K562 (cell line): Measurements from ENCODE around the gene FADD. TPM values are rescaled to one million over a fixed set of nuclear protein-coding genes. Genes with fewer than 3 reads are reported as not detected.

Experiments
- ATAC-seq: fragments of 200-7000 bp; cut with Tn5 transposase; 3 replicates; pipeline ENCODE4 v1.9.1; 2020; ENCODE audit warnings: moderate library complexity
- BruUV-seq: library from RNA; stranded (reverse); fragments of 400-500 nt; replicated peaks from 2 replicates; lab custom pipeline; 2021; lab: Mats Ljungman, UMichigan
- CTCF ChIA-PET: fragments of 300-600 bp; formaldehyde crosslinking; extraction: SDS; loops from one replicate; lab custom pipeline; 2021; ENCODE audit warnings: low intra/inter-chr PET ratio; lab: Yijun Ruan, JAX
- POLR2A ChIA-PET: fragments of 300-600, 350-650 bp; sonication (Branson Sonifier 250); formaldehyde crosslinking; extraction: SDS; loops from one replicate; lab custom pipeline; 2021; ENCODE audit warnings: antibody characterized with exemption, inconsistent platforms; lab: Yijun Ruan, JAX
- DNase-seq, 4 experiments: peaks; one replicate each; pipeline versions ENCODE4 v3.0.0 to v3.0.0-alpha.2; 2011 to 2018; ENCODE audit warnings: low spot score in 3 of 4, mixed read lengths in 3 of 4; ENCODE audit errors: extremely low read depth in 1 of 4
- FAIRE-seq: peaks from 2 replicates; lab custom pipeline; 2011; peaks lifted over from hg19 to GRCh38; lab: Jason Lieb, UNC
- H2AFZ ChIP-seq: 2 replicates; pipeline ENCODE4 v1.6.0; 2011; ENCODE audit warnings: low read depth, low read length, control low read depth, inconsistent platforms
- H3K27ac ChIP-seq: fragments of 200-600 bp; 3 replicates; pipeline ENCODE4 v1.8.0; 2011; ENCODE audit warnings: low read depth, mild to moderate bottlenecking, control low read depth, inconsistent platforms, low read length, moderate library complexity, mixed read lengths; ENCODE audit errors: extremely low read depth
- H3K27me3 ChIP-seq, 2 experiments: fragments of 300-600 bp in 1 of 2; 2 replicates in 1 of 2; 3 replicates in 1 of 2; pipeline versions ENCODE4 v1.6.0 to v1.8.0; 2011; ENCODE audit warnings: inconsistent platforms in 2 of 2, low read length in 2 of 2, mild to moderate bottlenecking in 1 of 2, mixed read lengths in 1 of 2, moderate library complexity in 1 of 2; ENCODE audit not compliant: control insufficient read depth in 2 of 2, insufficient read depth in 2 of 2
- H3K36me3 ChIP-seq: fragments of 300-600 bp; 3 replicates; pipeline ENCODE4 v1.8.0; 2011; ENCODE audit warnings: mild to moderate bottlenecking, low read length, inconsistent platforms; ENCODE audit not compliant: control insufficient read depth, insufficient read depth
- H3K4me1 ChIP-seq, 2 experiments: fragments of 200-600 bp in 1 of 2; replicated peaks in 1 of 2; 2 replicates in 1 of 2; 3 replicates in 1 of 2; pipeline versions ENCODE4 v1.5.1 to v1.8.0; 2011; ENCODE audit warnings: inconsistent platforms in 2 of 2, low read length in 2 of 2, mild to moderate bottlenecking in 1 of 2, mixed read lengths in 1 of 2, moderate library complexity in 1 of 2; ENCODE audit not compliant: control insufficient read depth in 2 of 2, insufficient read depth in 2 of 2
- H3K4me2 ChIP-seq: 2 replicates; pipeline ENCODE4 v1.6.1; 2011; ENCODE audit warnings: low read length, control low read depth, inconsistent platforms, mixed read lengths; ENCODE audit not compliant: insufficient read depth
- H3K4me3 ChIP-seq: fragments of 200-600 bp; sonication (generic), shearing (Covaris generic); 2 replicates; pipeline ENCODE4 v1.5.1; 2016; ENCODE audit warnings: control low read depth, inconsistent platforms
- H3K79me2 ChIP-seq: fragments of 200-600 bp; 3 replicates; pipeline ENCODE4 v1.8.0; 2011; ENCODE audit warnings: low read length, inconsistent platforms; ENCODE audit not compliant: control insufficient read depth, insufficient read depth
- H3K9ac ChIP-seq, 2 experiments: 2 replicates each; pipeline versions ENCODE4 v1.6.0 to v1.6.1; 2011; ENCODE audit warnings: low read depth in 2 of 2, low read length in 2 of 2, control low read depth in 1 of 2, inconsistent platforms in 1 of 2, mild to moderate bottlenecking in 1 of 2, mixed read lengths in 1 of 2; ENCODE audit not compliant: insufficient read depth in 1 of 2
- H3K9me1 ChIP-seq: one replicate; pipeline ENCODE4 v1.6.0; 2011; ENCODE audit warnings: inconsistent platforms, mild to moderate bottlenecking, low read length, moderate library complexity; ENCODE audit not compliant: control insufficient read depth, insufficient read depth
- H3K9me3 ChIP-seq: replicated peaks from 2 replicates; pipeline ENCODE4 v1.5.1; 2011; ENCODE audit warnings: low read depth, low read length, inconsistent platforms; ENCODE audit not compliant: control insufficient read depth, insufficient read depth
- H4K20me1 ChIP-seq: replicated peaks from 2 replicates; pipeline ENCODE4 v1.6.1; 2011; ENCODE audit warnings: low read length, inconsistent platforms, mixed read lengths; ENCODE audit not compliant: control insufficient read depth, insufficient read depth
- CGGBP1 ChIP-seq: fragments of 250-450 bp; sonication (Bioruptor Pico); IDR thresholded peaks from 2 replicates; pipeline ENCODE4 v1.9.0; 2021; ENCODE audit warnings: mild to moderate bottlenecking
- CTCFL ChIP-seq: IDR thresholded peaks from 2 replicates; pipeline ENCODE4 v1.6.1; 2011; ENCODE audit warnings: borderline replicate concordance, low read depth, mild to moderate bottlenecking, moderate library complexity, low read length; ENCODE audit not compliant: insufficient read depth, poor library complexity, severe bottlenecking
- ELF4 ChIP-seq: fragments of 450-650 bp; formaldehyde crosslinking; IDR thresholded peaks from 2 replicates; pipeline ENCODE4 v1.4.0; 2022; ENCODE audit warnings: missing genetic modification characterization
- KAT7 ChIP-seq: sonication (generic); formaldehyde crosslinking; IDR thresholded peaks from 2 replicates; pipeline ENCODE4 v1.8.0; 2022; ENCODE audit warnings: missing genetic modification reagents, mild to moderate bottlenecking, borderline replicate concordance
- NFYB ChIP-seq: IDR thresholded peaks from 2 replicates; pipeline ENCODE4 v1.6.1; 2011; ENCODE audit warnings: mild to moderate bottlenecking, moderate library complexity; ENCODE audit not compliant: insufficient read length; ENCODE audit errors: extremely low read depth
- NR2C1 ChIP-seq, 2 experiments: fragments of 450-650 bp; IDR thresholded peaks; 2 replicates each; pipeline ENCODE4 v1.6.1; 2017; ENCODE audit warnings: mild to moderate bottlenecking in 2 of 2, antibody characterized with exemption in 1 of 2, inconsistent platforms in 1 of 2, missing compliant biosample characterization in 1 of 2, missing genetic modification characterization in 1 of 2
- RAD21 ChIP-seq, 2 experiments: fragments of 250-450 bp in 1 of 2; fragments of 450-650 bp in 1 of 2; sonication (Bioruptor Pico) in 1 of 2; formaldehyde crosslinking in 1 of 2; IDR thresholded peaks in 1 of 2; conservative IDR thresholded peaks in 1 of 2; 2 replicates each; pipeline versions ENCODE4 v1.4.0 to v1.8.0; 2020 to 2022; ENCODE audit warnings: mild to moderate bottlenecking in 2 of 2, moderate library complexity in 1 of 2
- SMAD1 ChIP-seq: fragments of 150-350 bp; IDR thresholded peaks from 2 replicates; pipeline ENCODE4 v1.6.1; 2014; ENCODE audit warnings: low read length, low read depth; ENCODE audit not compliant: partially characterized antibody
- SMC3 ChIP-seq: conservative IDR thresholded peaks from 2 replicates; pipeline ENCODE4 v1.6.1; 2011; ENCODE audit warnings: low read depth, low read length, improper control_type of control experiment; ENCODE audit not compliant: insufficient read depth
- USF2 ChIP-seq: sonication (generic); formaldehyde crosslinking; IDR thresholded peaks from 2 replicates; pipeline ENCODE4 v1.5.0; 2020; ENCODE audit warnings: missing genetic modification reagents
- ZKSCAN1 ChIP-seq: fragments of 150-350 bp; IDR thresholded peaks from 2 replicates; pipeline ENCODE4 v1.6.1; 2016; ENCODE audit warnings: low read depth, low read length
- WGBS: fragments of 100-300 bp; shearing (Covaris generic); methylation state at CpG from one replicate; pipeline ENCODE4 v1.1.6; 2016; ENCODE audit warnings: low coverage, mixed read lengths; ENCODE audit not compliant: insufficient coverage; ENCODE audit errors: missing lambda C conversion rate; 5-methylcytosine and 5-hydroxymethylcytosine counted together
- in situ Hi-C: fragments of 300-500 bp; cut with MboI; formaldehyde crosslinking; loops from 4 replicates; pipeline ENCODE4 v1.15.0; 2018; ENCODE audit warnings: inconsistent platforms, mixed read lengths
- intact Hi-C: fragments of 100-400 bp; cut with micrococcal nuclease; formaldehyde crosslinking; loops from 2 replicates; pipeline ENCODE4 v1.14.2; 2022
- polyA plus RNA-seq, 8 experiments: library from polyadenylated mRNA; depleted of rRNA in 4 of 8; stranded (reverse) in 5 of 8; unstranded in 3 of 8; fragments of >200 nt; fragmentation: Nextera tagmentation in 2 of 8; fragmentation: Illumina TruSeq in 1 of 8; extraction: Ambion mirVana in 2 of 8; extraction: Trizol in 1 of 8; gene quantifications; 2 replicates each; pipeline versions ENCODE4 v1.2.1 to v1.2.3, GENCODE V29; 2011 to 2014; ENCODE audit warnings: inconsistent platforms in 1 of 8, missing spikeins in 1 of 8
- total RNA-seq, 7 experiments: library from RNA; depleted of rRNA in 6 of 7; stranded (reverse); fragments of >200 nt in 6 of 7; fragmentation: Illumina TruSeq in 2 of 7; extraction: Trizol in 2 of 7; gene quantifications; 2 replicates each; pipeline versions ENCODE4 v1.2.1 to v1.2.3, GENCODE V29; 2011 to 2021; ENCODE audit warnings: low replicate concordance in 1 of 7

Gene FADD
- total and polyA plus RNA-seq, 9 of the 15 experiments (the other 6 are each of a cell fraction or from before 2014, with no cell fraction given): 0.29 to 26.9 (median 20.4) TPM

- Histone ChIP-seq H3K4me1 (peaks cover 2 to 4% of the 10 kb centered on the region in 2 experiments; a peak in 1 of 5 replicates), H3K27me3 (no peaks in the 10 kb centered on the region), H3K4me2 (no peak overlapping the region), H3K4me3 (no peak overlapping the region), H3K9me1 (no peaks in the 10 kb centered on the region), H2AFZ (no peak overlapping the region), H3K9ac (no peak overlapping the region), H3K36me3 (no peaks in the 10 kb centered on the region), H4K20me1 (no peaks in the 10 kb centered on the region), H3K79me2 (no peaks in the 10 kb centered on the region), H3K27ac (no peak overlapping the region), H3K9me3 (no peaks in the 10 kb centered on the region)
- ATAC-seq: no peak
- in situ Hi-C loops: no loop called here
- POLR2A ChIA-PET: no interaction called here
- no peak for DNase-seq
- no TSS peak for BruUV-seq
- WGBS: 36% methylated on average over 3 of the region's 3 CpGs
- no peak for FAIRE-seq
- TF ChIP-seq CGGBP1 (CRISPR knock-in tag): no peak
- CTCF ChIA-PET: no interaction called here
- intact Hi-C loops: no loop called here
Measured at GRCh38 chr11:70226183-70226582, 23.1 kb downstream of the FADD start.

- no peaks in the 10 kb centered on the region for H4K20me1 ChIP-seq
- WGBS: 28% methylated on average over 9 of the region's 9 CpGs
- peak; percentile 64 to 75 (median 72) for DNase-seq
- CTCF ChIA-PET: no interaction called here
- POLR2A ChIA-PET: no interaction called here
- H3K79me2 ChIP-seq: no peaks in the 10 kb centered on the region
- in situ Hi-C loops (no loop called here), intact Hi-C loops (no loop called here)
- no TSS peak for BruUV-seq
- peak; percentile 49 for FAIRE-seq
- H3K36me3 ChIP-seq: no peaks in the 10 kb centered on the region
- peak overlapping the region; percentile 88 for H2AFZ ChIP-seq
- no peaks in the 10 kb centered on the region for H3K9me3 ChIP-seq
- H3K4me2 ChIP-seq: no peak overlapping the region
- H3K27ac ChIP-seq: no peak overlapping the region
- peak; percentile 89 for ATAC-seq
- no peaks in the 10 kb centered on the region for H3K27me3 ChIP-seq
- H3K4me3 ChIP-seq: no peak overlapping the region
- H3K4me1 ChIP-seq: peaks cover 2 to 4% of the 10 kb centered on the region in 2 experiments; a peak in 1 of 5 replicates
- H3K9ac ChIP-seq: peak overlapping the region in 1 of 2 experiments; percentile 72; a peak in 2 of 4 replicates
- H3K9me1 ChIP-seq: no peaks in the 10 kb centered on the region
- TF ChIP-seq RAD21 (CRISPR knock-in tag; conservative IDR thresholded peaks at IDR 0.05 in 1 of 2, IDR thresholded peaks at IDR 0.05 in 1 of 2) (peak in 1 of 2 experiments; percentile 67; a peak in 2 of 4 replicates), NFYB (no peak), ELF4 (no peak), ZKSCAN1 (peak; percentile 41; the same call in 1 of the 2 replicates), SMAD1 (no peak), USF2 (CRISPR knock-in tag) (0 out of 2 replicates have a peak, but pooled peaks have one; percentile 6), KAT7 (CRISPR knock-in tag) (no peak), SMC3 (peak; percentile 39), CTCFL (peak; percentile 83), NR2C1 (IDR thresholded peaks at IDR 0.05) (no peak; the same call in 1 of the 2 replicates), NR2C1 (tag; IDR thresholded peaks at IDR 0.05) (peak; percentile 54; the same call in 1 of the 2 replicates)
Measured at GRCh38 chr11:70226967-70227366, 23.9 kb downstream of the FADD start.
